Panc1 (cell line): ENCODE measurements around the gene SMAD1. TPM values are rescaled to one million over a fixed set of nuclear protein-coding genes. Genes with fewer than 3 reads are reported as not detected.

ENCODE experiments used
- ATAC-seq: fragments of 200-7000 bp; cut with Tn5 transposase; 2 replicates; pipeline ENCODE4 v1.9.1; 2020; ENCODE audit warnings: mild to moderate bottlenecking, moderate library complexity
- BruUV-seq: library from RNA; stranded (reverse); fragments of 400-500 nt; replicated peaks from 2 replicates; lab custom pipeline; 2021; lab: Mats Ljungman, UMichigan
- CTCF ChIA-PET: fragments of 300-600 bp; sonication (Branson Sonifier 250); formaldehyde crosslinking; loops from one replicate; lab custom pipeline; 2022; ENCODE audit warnings: antibody characterized with exemption; lab: Charles Lee
- POLR2A ChIA-PET: fragments of 300-600 bp; sonication (Branson Sonifier 250); formaldehyde crosslinking; loops from one replicate; lab custom pipeline; 2022; ENCODE audit warnings: antibody characterized with exemption; lab: Charles Lee
- DNase-seq: peaks from one replicate; pipeline ENCODE4 v3.0.0-alpha.2; 2010; ENCODE audit warnings: low read depth, low spot score
- H3K27ac ChIP-seq: 2 replicates; pipeline ENCODE4 v1.5.1; 2011; ENCODE audit warnings: mild to moderate bottlenecking, low read length, inconsistent platforms
- H3K27me3 ChIP-seq: fragments of 200-500 bp; sonication (Bioruptor generic); 2 replicates; pipeline ENCODE4 v1.6.0; 2014; ENCODE audit warnings: low read length, inconsistent platforms; ENCODE audit not compliant: control insufficient read depth, insufficient read depth
- H3K36me3 ChIP-seq: fragments of 200-500 bp; sonication (Bioruptor generic); 2 replicates; pipeline ENCODE4 v1.5.1; 2014; ENCODE audit warnings: inconsistent platforms, mild to moderate bottlenecking, low read length, moderate library complexity; ENCODE audit not compliant: control insufficient read depth, insufficient read depth
- H3K4me1 ChIP-seq: 2 replicates; pipeline ENCODE4 v1.5.1; 2011; ENCODE audit warnings: inconsistent platforms, mild to moderate bottlenecking, low read length, moderate library complexity; ENCODE audit not compliant: control insufficient read depth, insufficient read depth
- H3K4me3 ChIP-seq, 2 experiments: 2 replicates each; pipeline ENCODE4 v1.5.1; 2011 to 2012; ENCODE audit warnings: low read depth in 2 of 2, low read length in 2 of 2, mild to moderate bottlenecking in 2 of 2, inconsistent platforms in 1 of 2, moderate library complexity in 1 of 2
- H3K9me3 ChIP-seq: fragments of 200-500 bp; sonication (Bioruptor generic); 2 replicates; pipeline ENCODE4 v1.5.1; 2014; ENCODE audit warnings: low read depth, mild to moderate bottlenecking, inconsistent platforms, low read length, moderate library complexity; ENCODE audit not compliant: control insufficient read depth, insufficient read depth
- CTCF ChIP-seq: fragments of 450-650 bp; IDR thresholded peaks from 2 replicates; pipeline ENCODE4 v1.5.1; 2017; ENCODE audit warnings: mild to moderate bottlenecking
- POLR2AphosphoS5 ChIP-seq: IDR thresholded peaks from 2 replicates; pipeline ENCODE4 v1.6.1; 2012; ENCODE audit warnings: mild to moderate bottlenecking, low read depth, low read length, moderate library complexity
- SIN3A ChIP-seq: IDR thresholded peaks from 2 replicates; pipeline ENCODE4 v1.6.1; 2012; ENCODE audit warnings: low read depth, mild to moderate bottlenecking, low read length, moderate library complexity, borderline replicate concordance; ENCODE audit not compliant: insufficient read depth
- TCF7L2 ChIP-seq: IDR thresholded peaks from 2 replicates; pipeline ENCODE4 v1.6.1; 2011; ENCODE audit warnings: mild to moderate bottlenecking, low read depth, low read length, inconsistent platforms
- in situ Hi-C: cut with HindIII; loops from 2 replicates; pipeline ENCODE4 v1.10.0; 2016; ENCODE audit warnings: low sequenced_read_pairs, low pct_unique_long_range_greater_than_20kb
- intact Hi-C: fragments of 100-400 bp; cut with micrococcal nuclease; formaldehyde crosslinking; loops from one replicate; pipeline ENCODE4 v1.10.0; 2022; ENCODE audit not compliant: unreplicated experiment
- total RNA-seq: library from RNA; stranded (reverse); gene quantifications from one replicate; pipeline ENCODE4 v1.2.1, GENCODE V29; 2021; ENCODE audit not compliant: unreplicated experiment
- TF ChIP-seq, protein P1 (sequence below), 2 experiments: IDR thresholded peaks; 2 replicates each; pipeline ENCODE4 v1.6.1; 2011 to 2012; ENCODE audit warnings: low read depth in 2 of 2, control low read depth in 1 of 2, low read length in 1 of 2, mild to moderate bottlenecking in 1 of 2, moderate library complexity in 1 of 2; ENCODE audit not compliant: insufficient read depth in 1 of 2

The SMAD1 gene
- total RNA-seq, 1 experiment from 2014 or later = 24.1 TPM

DNA sequence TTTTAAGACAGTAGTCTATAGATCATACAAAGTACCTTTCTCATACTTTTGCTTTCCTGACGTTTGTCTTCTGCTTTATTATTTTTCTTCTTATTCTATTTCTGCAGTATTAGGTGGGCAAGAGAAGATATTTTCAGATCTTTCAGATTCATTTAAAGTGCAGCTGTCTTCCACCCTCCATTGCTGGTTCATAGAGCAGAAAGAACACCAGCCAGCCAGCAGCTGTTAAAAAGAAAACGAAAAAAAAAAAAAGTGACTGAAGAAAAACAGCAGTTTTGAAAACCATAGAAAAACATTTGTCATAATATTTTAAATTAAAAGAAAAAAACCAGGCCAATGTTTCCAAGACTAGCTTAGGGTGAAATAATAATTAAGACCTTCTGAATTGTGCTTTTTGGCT lies 42.9 kb downstream of the SMAD1 start:
- TF ChIP-seq SIN3A (no peak), TCF7L2 (no peak), POLR2AphosphoS5 (no peak), CTCF (no peak)
- TF ChIP-seq, protein P1, sequence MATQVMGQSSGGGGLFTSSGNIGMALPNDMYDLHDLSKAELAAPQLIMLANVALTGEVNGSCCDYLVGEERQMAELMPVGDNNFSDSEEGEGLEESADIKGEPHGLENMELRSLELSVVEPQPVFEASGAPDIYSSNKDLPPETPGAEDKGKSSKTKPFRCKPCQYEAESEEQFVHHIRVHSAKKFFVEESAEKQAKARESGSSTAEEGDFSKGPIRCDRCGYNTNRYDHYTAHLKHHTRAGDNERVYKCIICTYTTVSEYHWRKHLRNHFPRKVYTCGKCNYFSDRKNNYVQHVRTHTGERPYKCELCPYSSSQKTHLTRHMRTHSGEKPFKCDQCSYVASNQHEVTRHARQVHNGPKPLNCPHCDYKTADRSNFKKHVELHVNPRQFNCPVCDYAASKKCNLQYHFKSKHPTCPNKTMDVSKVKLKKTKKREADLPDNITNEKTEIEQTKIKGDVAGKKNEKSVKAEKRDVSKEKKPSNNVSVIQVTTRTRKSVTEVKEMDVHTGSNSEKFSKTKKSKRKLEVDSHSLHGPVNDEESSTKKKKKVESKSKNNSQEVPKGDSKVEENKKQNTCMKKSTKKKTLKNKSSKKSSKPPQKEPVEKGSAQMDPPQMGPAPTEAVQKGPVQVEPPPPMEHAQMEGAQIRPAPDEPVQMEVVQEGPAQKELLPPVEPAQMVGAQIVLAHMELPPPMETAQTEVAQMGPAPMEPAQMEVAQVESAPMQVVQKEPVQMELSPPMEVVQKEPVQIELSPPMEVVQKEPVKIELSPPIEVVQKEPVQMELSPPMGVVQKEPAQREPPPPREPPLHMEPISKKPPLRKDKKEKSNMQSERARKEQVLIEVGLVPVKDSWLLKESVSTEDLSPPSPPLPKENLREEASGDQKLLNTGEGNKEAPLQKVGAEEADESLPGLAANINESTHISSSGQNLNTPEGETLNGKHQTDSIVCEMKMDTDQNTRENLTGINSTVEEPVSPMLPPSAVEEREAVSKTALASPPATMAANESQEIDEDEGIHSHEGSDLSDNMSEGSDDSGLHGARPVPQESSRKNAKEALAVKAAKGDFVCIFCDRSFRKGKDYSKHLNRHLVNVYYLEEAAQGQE (IDR thresholded peaks at IDR 0.05; ENCODE audit: insufficient read depth in 1 of 2, low read depth in 2 of 2, low read length in 1 of 2) = no peak
- no peaks in the 10 kb centered on the region for H3K9me3 ChIP-seq
- in situ Hi-C loops (no loop called here), intact Hi-C loops (no loop called here)
- DNase-seq (no peak), ATAC-seq (no peak)
- ChIA-PET CTCF (no interaction called here), POLR2A (no interaction called here)
- BruUV-seq = no TSS peak
- no peaks in the 10 kb centered on the region for H3K36me3 ChIP-seq
- no peaks in the 10 kb centered on the region for H3K4me1 ChIP-seq
- H3K27ac ChIP-seq = no peak overlapping the region
- H3K4me3 ChIP-seq = no peak overlapping the region
- no peaks in the 10 kb centered on the region for H3K27me3 ChIP-seq

- Histone ChIP-seq H3K4me1 (no peaks in the 10 kb centered on the region), H3K27ac (no peak overlapping the region), H3K36me3 (no peaks in the 10 kb centered on the region), H3K4me3 (no peak overlapping the region), H3K27me3 (no peaks in the 10 kb centered on the region), H3K9me3 (no peaks in the 10 kb centered on the region)
- ChIA-PET POLR2A (no interaction called here), CTCF (no interaction called here)
- ATAC-seq (no peak), DNase-seq (no peak)
- intact Hi-C loops (no loop called here), in situ Hi-C loops (no loop called here)
- BruUV-seq = no TSS peak
- TF ChIP-seq CTCF = no peak
- TF ChIP-seq, protein P1 (IDR thresholded peaks at IDR 0.05; ENCODE audit: insufficient read depth in 1 of 2, low read depth in 2 of 2, low read length in 1 of 2) = no peak
- TF ChIP-seq SIN3A = no peak
- TF ChIP-seq TCF7L2 = no peak
- TF ChIP-seq POLR2AphosphoS5 = no peak
Observed at GRCh38 chr4:145525291-145525740, 43.7 kb downstream of the SMAD1 start.
